Stimulated activated naive CD8-positive, alpha-beta T cell treated with anti-CD3 and anti-CD28 coated beads, Interleukin-15, Interleukin-2, amounts not matched to agents 100 ng/mL and 50 ng/mL, for 24 hours (primary cell): ENCODE data around the gene WDFY1.
"Not testable (repeated sequence)": the region's sequence is repeated elsewhere in the genome, so short reads cannot be mapped to it uniquely, and the experiment has no call there.

Experiments used
- H3K27ac Mint-ChIP-seq: one replicate; pipeline ENCODE4 v1.8.0; 2021; ENCODE audit warnings: mild to moderate bottlenecking, mixed read lengths
- H3K27me3 Mint-ChIP-seq: one replicate; pipeline ENCODE4 v1.8.0; 2021; ENCODE audit warnings: mixed read lengths
- H3K36me3 Mint-ChIP-seq: one replicate; pipeline ENCODE4 v1.8.0; 2021; ENCODE audit warnings: low read depth, mixed read lengths
- H3K4me1 Mint-ChIP-seq: one replicate; pipeline ENCODE4 v1.8.0; 2021; ENCODE audit warnings: low read depth, mixed read lengths
- H3K4me3 Mint-ChIP-seq: one replicate; pipeline ENCODE4 v1.8.0; 2021; ENCODE audit warnings: mild to moderate bottlenecking, mixed read lengths
- H3K9me3 Mint-ChIP-seq: one replicate; pipeline ENCODE4 v1.8.0; 2021; ENCODE audit warnings: mixed read lengths

WDFY1 gene

DNA sequence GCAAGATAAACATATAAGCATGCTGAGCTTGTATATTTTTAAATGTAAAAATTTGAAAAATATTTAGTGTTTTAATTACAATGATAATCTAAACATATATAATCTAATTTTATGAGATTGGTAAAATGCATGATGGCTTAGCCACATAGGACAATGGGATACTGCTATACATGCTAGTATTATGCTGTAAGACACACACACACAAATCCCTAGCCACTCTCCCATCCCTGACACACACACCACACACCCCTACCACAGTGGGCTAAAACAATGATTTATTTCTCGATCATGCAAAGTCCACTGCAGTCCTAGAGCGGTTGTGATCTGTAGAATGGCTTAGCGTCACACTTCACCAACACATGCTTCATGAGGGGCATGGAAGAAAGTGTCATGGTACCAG, 71.5 kb downstream of the WDFY1 start:
- no peak overlapping the region for H3K27ac Mint-ChIP-seq
- peaks cover 42% of the 10 kb centered on the region for H3K36me3 Mint-ChIP-seq
- no peak overlapping the region for H3K4me3 Mint-ChIP-seq
- no peaks in the 10 kb centered on the region for H3K4me1 Mint-ChIP-seq
- no peaks in the 10 kb centered on the region for H3K9me3 Mint-ChIP-seq
- no peaks in the 10 kb centered on the region for H3K27me3 Mint-ChIP-seq

DNA sequence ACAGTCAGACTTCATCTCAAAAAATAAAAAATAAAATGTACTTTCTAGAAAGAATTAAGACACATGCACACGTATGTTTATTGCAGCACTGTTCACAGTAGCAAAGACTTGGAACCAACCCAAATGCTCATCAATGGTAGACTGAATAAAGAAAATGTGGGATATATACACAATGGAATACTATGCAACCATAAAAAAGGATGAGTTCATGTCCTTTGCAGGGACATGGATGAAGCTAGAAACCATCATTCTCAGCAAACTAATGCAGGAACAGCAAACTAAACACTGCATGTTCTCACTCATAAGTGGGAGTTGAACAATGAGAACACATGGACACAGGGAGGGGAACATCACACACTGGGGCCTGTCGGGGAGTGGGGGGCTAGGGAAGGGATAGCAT, 72.4 kb downstream of the WDFY1 start:
- H3K4me3 Mint-ChIP-seq, H3K9me3 Mint-ChIP-seq, H3K27ac Mint-ChIP-seq, H3K4me1 Mint-ChIP-seq, H3K27me3 Mint-ChIP-seq: not testable (repeated sequence)
- H3K36me3 Mint-ChIP-seq, result peaks cover 33% of the 10 kb centered on the region

DNA sequence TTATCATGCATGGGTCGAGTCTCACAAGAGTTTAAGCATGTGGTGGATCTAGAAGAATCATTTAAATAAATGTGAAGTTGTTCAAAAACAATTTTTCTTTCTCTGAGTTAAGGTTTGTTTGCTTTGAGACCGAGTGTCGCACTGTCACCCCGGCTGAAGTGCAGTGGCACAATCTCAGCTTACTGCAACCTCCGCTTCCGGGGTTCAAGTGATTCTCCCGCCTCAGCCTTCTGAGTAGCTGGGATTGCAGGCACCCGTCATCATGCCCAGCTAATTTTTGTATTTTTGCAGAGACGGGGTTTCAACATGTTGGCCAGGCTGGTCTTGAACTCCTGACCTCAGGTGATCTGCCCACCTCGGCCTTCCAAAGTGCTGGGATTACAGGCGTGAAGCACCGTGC, 73.5 kb downstream of the WDFY1 start:
- not testable (repeated sequence) for H3K27ac Mint-ChIP-seq, H3K9me3 Mint-ChIP-seq

DNA sequence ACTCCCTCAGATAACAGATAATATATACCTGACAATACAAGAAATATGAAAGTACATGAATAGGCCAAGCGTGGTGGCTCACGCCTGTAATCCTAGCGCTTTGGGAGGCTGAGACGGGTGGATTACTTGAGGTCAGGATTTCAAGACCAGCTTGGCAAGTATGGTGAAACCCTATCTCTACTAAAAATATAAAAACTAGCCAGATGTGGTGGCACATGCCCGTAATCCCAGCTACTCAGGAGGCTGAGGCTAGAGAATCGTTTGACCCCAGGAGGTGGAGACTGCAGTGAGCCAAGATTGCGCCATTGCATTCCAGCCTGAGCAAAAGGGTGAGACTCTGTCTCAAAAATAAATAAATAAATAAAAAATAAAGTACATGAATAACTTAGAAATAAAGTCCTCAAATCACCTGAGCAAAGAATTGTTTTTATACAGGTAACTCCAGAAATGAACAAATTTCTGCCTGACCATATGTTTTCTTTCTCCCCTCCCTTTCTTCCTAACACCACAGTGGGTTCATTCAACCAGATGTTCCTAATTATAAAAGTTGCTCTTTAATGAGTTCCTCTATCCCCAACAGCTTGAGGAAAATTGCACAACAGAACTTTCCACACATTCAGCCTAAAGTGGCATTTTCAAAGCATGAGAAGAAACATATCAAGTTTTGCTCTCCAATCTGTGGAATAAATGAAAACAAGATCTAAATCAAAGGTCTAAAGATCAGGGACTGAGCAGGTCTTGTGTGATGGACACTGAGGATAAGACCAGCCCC, 74.1 kb downstream of the WDFY1 start:
- peaks cover 26% of the 10 kb centered on the region for H3K36me3 Mint-ChIP-seq
- no peak overlapping the region for H3K4me3 Mint-ChIP-seq
- H3K27ac Mint-ChIP-seq, result no peak overlapping the region
- H3K4me1 Mint-ChIP-seq, result peaks cover 7% of the 10 kb centered on the region
- H3K9me3 Mint-ChIP-seq, result no peaks in the 10 kb centered on the region
- no peaks in the 10 kb centered on the region for H3K27me3 Mint-ChIP-seq

More for the DNA sequence above, 73.5 kb downstream of the WDFY1 start:
- not testable (repeated sequence) for H3K4me1 Mint-ChIP-seq, H3K27me3 Mint-ChIP-seq, H3K4me3 Mint-ChIP-seq
- H3K36me3 Mint-ChIP-seq, result peaks cover 26% of the 10 kb centered on the region

DNA sequence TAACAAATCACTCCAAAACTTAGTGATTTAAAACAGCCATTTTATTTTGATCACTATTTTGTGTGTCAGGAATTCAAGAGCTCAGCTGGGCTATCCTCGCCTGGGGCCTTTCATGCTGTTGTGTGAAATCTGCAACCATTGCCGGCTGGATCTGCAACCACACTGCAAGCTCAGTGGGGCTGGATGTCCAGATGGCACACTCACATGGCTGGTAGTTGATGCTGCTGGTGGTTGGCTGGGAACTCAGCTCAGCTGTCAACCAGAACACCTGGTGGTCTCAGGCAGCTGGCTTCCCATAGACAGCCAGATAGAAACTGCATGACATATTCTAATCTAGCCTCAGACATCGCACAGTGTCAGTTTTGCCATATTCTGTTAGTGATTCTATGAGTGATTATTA, 77.1 kb downstream of the WDFY1 start:
- peaks cover 17% of the 10 kb centered on the region for H3K36me3 Mint-ChIP-seq
- H3K27ac Mint-ChIP-seq, result no peak overlapping the region
- peaks cover 22% of the 10 kb centered on the region for H3K4me1 Mint-ChIP-seq
- no peak overlapping the region for H3K4me3 Mint-ChIP-seq
- H3K27me3 Mint-ChIP-seq, result no peaks in the 10 kb centered on the region
- no peaks in the 10 kb centered on the region for H3K9me3 Mint-ChIP-seq

DNA sequence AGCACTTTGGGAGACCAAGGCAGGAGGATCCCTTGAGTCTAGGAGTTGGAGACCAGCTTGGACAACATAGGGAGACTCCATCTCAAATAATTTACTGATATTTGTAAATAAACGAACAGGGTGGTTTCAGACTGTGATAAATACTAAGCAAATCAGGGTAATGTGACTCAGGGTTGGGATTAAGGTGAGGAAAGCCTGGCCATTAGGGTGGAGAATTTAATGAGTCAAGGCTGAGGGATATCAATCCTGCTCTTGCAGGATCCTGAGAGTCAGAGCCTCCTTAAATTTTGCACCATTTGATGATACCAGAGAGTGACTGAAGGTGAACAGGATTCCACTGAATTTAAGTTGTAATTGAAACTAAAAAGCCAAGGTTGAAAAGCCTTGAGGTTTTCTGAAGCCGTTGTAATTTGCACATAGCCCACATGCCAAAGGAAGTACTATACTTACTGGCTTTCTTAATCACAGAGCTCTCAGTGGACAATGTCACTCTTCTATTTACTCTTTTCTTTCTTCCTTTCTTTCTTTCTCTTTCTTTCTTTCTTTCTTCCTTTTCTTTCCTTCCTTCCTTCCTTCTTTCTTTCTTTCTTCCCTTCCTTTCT, 79.1 kb downstream of the WDFY1 start:
- H3K4me3 Mint-ChIP-seq, result no peak overlapping the region
- peaks cover 22% of the 10 kb centered on the region for H3K4me1 Mint-ChIP-seq
- H3K36me3 Mint-ChIP-seq, result peaks cover 8% of the 10 kb centered on the region
- H3K27ac Mint-ChIP-seq, result no peak overlapping the region
- no peaks in the 10 kb centered on the region for H3K9me3 Mint-ChIP-seq
- no peaks in the 10 kb centered on the region for H3K27me3 Mint-ChIP-seq

DNA sequence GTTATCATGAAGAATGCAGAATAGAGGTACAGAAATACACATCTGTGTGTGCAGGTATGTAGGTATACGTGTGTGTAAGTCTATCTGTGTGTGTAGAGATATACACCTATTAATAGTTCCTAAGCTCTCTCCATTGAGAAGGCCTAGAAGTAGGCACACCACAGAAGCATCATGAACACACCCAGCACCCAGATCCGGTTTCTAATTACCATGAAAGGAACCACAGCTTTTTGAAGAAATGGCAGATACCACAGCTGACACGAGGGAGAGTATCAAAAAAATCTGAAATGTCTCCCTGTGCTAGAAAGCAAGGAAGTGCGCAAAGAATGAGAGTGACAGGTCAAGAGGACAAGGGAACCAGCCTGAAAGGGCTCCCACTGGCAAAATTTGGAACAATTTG, 80.0 kb downstream of the WDFY1 start:
- H3K4me1 Mint-ChIP-seq, result peaks cover 22% of the 10 kb centered on the region
- no peaks in the 10 kb centered on the region for H3K27me3 Mint-ChIP-seq
- no peaks in the 10 kb centered on the region for H3K9me3 Mint-ChIP-seq
- H3K4me3 Mint-ChIP-seq, result no peak overlapping the region
- H3K36me3 Mint-ChIP-seq, result peaks cover 4% of the 10 kb centered on the region
- no peak overlapping the region for H3K27ac Mint-ChIP-seq

DNA sequence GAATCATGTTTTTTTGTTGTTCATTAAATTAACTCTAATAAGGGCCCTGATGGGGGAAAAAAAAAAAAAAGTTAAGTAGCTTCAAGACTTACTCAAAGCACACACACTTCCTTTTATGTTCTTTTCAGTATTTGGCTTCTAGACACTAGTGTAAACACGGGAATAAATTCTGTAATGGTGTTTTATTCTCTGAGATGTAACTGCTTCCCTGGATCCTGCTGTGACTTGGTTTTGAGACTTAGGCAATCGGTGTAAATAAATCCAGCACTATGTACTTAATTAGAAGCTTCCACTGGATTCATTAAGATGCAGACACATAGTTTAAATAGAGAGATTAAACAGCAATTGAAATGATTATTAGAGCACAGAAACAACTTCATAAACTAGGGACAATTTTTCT, 81.6 kb downstream of the WDFY1 start:
- Mint-ChIP-seq H3K27me3 (no peaks in the 10 kb centered on the region), H3K4me1 (peaks cover 22% of the 10 kb centered on the region), H3K4me3 (no peak overlapping the region), H3K9me3 (no peaks in the 10 kb centered on the region), H3K36me3 (no peaks in the 10 kb centered on the region), H3K27ac (no peak overlapping the region)

DNA sequence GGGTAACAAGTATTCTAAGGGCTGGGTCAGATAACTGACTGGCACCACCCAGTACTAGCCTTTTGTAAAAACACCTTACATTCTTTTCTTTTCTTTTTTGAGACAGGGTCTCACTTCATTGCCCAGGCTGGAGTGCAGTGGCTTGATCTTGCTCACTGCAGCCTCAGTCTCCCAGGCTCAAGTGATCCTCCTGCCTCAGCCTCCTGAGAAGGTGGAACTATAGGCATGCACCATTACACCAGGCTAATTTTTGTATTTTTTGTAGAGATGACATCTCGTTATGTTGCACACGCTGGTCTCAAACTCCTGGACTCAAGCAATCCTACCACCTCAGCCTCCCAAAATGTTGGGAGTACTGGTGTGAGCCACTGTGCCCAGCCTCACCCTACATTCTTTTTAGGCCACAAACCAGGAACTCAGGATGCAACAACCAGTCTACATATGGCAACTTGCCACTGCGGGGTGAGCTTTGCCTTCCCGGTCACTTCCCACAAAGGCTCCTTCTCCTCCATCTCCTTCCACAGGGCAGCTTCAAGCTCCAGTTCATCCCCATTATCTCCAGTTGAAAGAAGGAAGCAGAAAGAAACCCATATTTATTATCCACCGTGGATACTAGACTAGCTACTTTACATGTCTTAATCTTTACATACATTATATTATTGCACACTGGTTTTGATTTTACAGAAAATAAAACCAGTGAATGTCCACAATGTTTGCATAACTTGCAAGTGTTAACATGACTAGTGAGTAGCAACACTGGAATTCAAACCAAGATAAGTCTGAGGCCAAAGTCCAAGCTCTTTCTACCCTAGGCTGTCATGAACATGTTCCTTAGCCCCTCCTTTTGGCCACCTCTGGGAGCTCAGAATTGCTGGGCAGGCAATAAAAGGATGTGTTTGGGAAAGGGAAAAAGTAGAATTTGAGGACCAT, 84.1 kb downstream of the WDFY1 start:
- Mint-ChIP-seq H3K4me3 (no peak overlapping the region), H3K27ac (no peak overlapping the region), H3K27me3 (no peaks in the 10 kb centered on the region), H3K36me3 (peaks cover 2% of the 10 kb centered on the region), H3K4me1 (peaks cover 15% of the 10 kb centered on the region), H3K9me3 (no peaks in the 10 kb centered on the region)

DNA sequence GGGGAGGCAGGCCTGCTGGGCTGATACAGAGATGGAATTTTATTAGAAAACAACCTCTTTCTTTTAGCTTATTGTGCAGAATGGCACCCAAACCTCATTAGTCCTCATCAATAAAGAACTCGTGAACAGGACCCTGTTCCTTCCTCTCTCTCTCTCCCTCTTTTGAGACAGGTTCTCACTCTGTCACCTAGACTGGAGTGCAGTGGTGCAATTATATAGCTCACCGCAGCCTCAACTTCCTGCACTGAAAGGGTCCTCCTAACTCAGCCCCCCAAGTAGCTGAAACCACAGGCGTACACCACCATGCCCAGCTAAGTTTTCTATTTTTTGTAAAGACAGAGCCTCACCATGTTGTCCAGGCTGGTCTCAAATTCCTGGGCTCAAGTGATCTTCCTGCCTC, 86.1 kb downstream of the WDFY1 start:
- Mint-ChIP-seq H3K4me1 (no peaks in the 10 kb centered on the region), H3K27ac (no peak overlapping the region), H3K9me3 (no peaks in the 10 kb centered on the region), H3K4me3 (no peak overlapping the region), H3K36me3 (peaks cover 10% of the 10 kb centered on the region), H3K27me3 (no peaks in the 10 kb centered on the region)

DNA sequence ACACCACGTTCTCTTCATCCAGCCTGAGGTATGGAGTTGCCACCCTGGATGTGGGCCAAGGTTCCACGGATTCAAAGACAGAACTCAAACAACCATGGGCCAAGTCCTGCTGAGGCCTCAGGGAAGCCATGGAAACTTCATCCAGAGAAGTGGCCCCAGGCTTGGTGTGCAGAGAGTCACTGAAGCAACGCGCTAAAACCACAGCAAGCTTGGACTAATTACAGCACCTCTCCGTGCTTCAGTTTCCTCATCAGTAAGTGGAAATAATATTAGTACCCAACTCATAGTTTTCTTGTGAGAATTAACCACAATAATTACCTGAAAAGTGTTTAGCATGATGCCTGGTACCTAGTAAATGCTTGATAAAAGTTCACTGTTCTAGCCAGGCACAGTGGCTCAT, 88.6 kb downstream of the WDFY1 start:
- no peaks in the 10 kb centered on the region for H3K9me3 Mint-ChIP-seq
- no peak overlapping the region for H3K4me3 Mint-ChIP-seq
- peak overlapping the region; percentile 23 for H3K27ac Mint-ChIP-seq
- peaks cover 10% of the 10 kb centered on the region for H3K36me3 Mint-ChIP-seq
- H3K27me3 Mint-ChIP-seq, result no peaks in the 10 kb centered on the region
- peaks cover under 1% of the 10 kb centered on the region for H3K4me1 Mint-ChIP-seq

DNA sequence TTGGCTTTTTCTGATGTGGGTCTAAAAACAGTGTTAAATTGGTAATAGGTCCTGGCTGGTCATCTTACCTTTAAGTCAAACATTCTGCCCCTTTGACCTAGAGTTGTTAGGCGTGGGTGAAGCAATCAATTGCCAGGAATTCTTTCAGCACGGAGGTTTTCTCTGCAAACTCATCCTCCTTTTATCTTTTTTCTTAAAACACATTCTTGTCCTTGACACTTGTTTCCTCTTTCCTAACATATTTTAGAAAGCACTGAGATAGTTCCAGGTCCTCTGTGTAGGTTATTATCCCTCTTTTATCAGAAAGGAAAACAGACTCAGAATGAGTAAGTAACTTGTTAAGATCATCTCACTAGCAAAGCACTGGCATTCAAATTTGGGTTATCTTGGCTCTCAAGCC, 89.1 kb downstream of the WDFY1 start:
- Mint-ChIP-seq H3K27ac (no peak overlapping the region), H3K27me3 (no peaks in the 10 kb centered on the region), H3K4me3 (no peak overlapping the region), H3K4me1 (peaks cover 6% of the 10 kb centered on the region), H3K9me3 (peaks cover 1% of the 10 kb centered on the region), H3K36me3 (peaks cover 15% of the 10 kb centered on the region)

DNA sequence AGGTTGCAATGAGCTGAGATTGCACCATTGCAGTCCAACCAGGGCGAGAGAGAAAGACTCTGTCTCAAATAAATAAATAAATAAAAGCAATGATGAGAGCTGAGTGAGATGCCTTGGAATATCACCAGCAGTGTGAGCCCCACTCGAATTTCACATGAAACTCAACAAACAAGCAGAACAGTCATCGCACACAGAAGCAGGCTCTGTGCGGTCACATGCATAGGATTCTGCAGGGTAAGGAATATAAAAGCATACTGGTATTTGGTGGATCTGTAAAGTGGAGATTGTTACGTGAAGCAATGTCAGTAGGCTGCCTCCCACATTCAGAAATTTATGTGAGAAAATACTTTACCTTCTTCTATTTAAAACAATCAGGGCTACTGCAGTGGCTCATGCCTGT, 89.7 kb downstream of the WDFY1 start:
- H3K9me3 Mint-ChIP-seq, result peaks cover 4% of the 10 kb centered on the region
- H3K4me3 Mint-ChIP-seq, result no peak overlapping the region
- no peak overlapping the region for H3K27ac Mint-ChIP-seq
- peaks cover 21% of the 10 kb centered on the region for H3K36me3 Mint-ChIP-seq
- no peaks in the 10 kb centered on the region for H3K27me3 Mint-ChIP-seq
- peaks cover 9% of the 10 kb centered on the region for H3K4me1 Mint-ChIP-seq

DNA sequence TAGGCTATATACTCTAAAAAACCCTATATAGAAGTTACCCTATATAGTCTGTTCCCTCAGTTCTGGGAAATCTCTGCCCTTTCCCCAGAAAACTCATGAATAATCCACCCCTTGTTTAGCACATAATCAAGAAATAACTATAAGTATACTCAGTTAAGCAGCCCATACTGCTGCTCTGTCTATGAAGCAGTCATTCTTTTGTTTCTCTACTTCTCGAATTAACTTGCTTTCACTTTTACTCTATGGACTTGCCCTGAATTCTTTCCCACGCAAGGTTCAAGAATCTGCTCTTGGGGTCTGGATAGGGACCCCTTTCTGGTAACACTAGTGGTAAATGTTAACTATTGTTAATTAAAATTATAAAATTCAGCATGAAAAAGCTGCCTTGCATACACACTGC, 90.4 kb downstream of the WDFY1 start:
- H3K4me1 Mint-ChIP-seq, result peaks cover 9% of the 10 kb centered on the region
- no peaks in the 10 kb centered on the region for H3K27me3 Mint-ChIP-seq
- no peak overlapping the region for H3K4me3 Mint-ChIP-seq
- H3K27ac Mint-ChIP-seq, result no peak overlapping the region
- peaks cover 4% of the 10 kb centered on the region for H3K9me3 Mint-ChIP-seq
- H3K36me3 Mint-ChIP-seq, result peaks cover 26% of the 10 kb centered on the region

DNA sequence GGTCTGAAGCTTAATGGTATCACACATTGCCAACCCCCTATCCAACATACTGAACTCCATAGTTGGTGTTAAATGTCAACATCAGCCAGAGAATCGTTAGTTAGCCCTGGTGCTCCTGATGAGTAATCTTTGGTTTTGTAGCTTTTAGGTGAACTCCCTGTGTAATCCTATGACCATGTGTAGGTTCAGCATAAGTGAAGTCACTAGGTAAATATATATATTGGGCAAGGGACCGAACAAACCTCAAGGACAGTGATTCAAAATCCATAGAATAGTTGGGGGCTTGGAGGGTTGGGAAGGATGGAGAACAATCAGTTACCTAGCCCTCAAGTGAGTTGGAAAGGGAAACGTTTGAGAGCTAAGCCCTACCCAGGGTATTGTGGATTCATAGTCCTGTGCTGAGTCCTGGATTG, 91.7 kb downstream of the WDFY1 start:
- no peaks in the 10 kb centered on the region for H3K27me3 Mint-ChIP-seq
- no peak overlapping the region for H3K4me3 Mint-ChIP-seq
- no peak overlapping the region for H3K27ac Mint-ChIP-seq
- peaks cover 33% of the 10 kb centered on the region for H3K36me3 Mint-ChIP-seq
- peaks cover 4% of the 10 kb centered on the region for H3K9me3 Mint-ChIP-seq
- peaks cover 9% of the 10 kb centered on the region for H3K4me1 Mint-ChIP-seq
